ENCODE measurements around the gene TMEM258.

GRCh38 chr11:61745781-61746441 is 46.5 kb downstream of the TMEM258 start:
- TF ChIP-seq GATA2 (IDR thresholded peaks at IDR 0.05; ENCODE audit: low read depth, low read length) (no peak), GATA3 (IDR thresholded peaks at IDR 0.05; ENCODE audit: low read depth, low read length) (no peak)
